Loucy (cell line): Measurements from ENCODE around the gene ACER2.

Experiments used
- EZH2phosphoT487 ChIP-seq: fragments of 200-600 bp; IDR thresholded peaks from 2 replicates; pipeline ENCODE4 v1.6.1; 2018; ENCODE audit warnings: antibody characterized with exemption, mild to moderate bottlenecking, moderate library complexity, borderline replicate concordance
- TF ChIP-seq, protein P1 (sequence below): fragments of 200-600 bp; sonication (generic); conservative IDR thresholded peaks from 2 replicates; pipeline ENCODE4 v1.5.1; 2014; ENCODE audit warnings: mild to moderate bottlenecking, antibody characterized with exemption, low read length

DNA sequence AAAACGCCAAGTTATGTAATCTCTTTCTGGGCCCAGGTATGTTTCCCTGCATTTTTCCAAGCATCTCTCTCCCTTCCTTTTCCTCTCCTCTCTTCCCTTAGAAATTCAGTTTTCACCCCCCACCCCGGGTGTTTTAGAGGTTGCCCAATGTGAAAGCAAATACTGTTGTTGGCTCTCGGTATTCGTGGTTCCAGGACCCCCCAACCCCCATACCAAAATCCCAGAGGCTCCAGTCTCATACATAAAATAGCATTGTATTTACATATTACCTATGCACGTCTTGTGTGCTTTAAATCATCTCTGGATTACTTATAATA is 48.8 kb downstream of the ACER2 start:
- TF ChIP-seq, protein P1, sequence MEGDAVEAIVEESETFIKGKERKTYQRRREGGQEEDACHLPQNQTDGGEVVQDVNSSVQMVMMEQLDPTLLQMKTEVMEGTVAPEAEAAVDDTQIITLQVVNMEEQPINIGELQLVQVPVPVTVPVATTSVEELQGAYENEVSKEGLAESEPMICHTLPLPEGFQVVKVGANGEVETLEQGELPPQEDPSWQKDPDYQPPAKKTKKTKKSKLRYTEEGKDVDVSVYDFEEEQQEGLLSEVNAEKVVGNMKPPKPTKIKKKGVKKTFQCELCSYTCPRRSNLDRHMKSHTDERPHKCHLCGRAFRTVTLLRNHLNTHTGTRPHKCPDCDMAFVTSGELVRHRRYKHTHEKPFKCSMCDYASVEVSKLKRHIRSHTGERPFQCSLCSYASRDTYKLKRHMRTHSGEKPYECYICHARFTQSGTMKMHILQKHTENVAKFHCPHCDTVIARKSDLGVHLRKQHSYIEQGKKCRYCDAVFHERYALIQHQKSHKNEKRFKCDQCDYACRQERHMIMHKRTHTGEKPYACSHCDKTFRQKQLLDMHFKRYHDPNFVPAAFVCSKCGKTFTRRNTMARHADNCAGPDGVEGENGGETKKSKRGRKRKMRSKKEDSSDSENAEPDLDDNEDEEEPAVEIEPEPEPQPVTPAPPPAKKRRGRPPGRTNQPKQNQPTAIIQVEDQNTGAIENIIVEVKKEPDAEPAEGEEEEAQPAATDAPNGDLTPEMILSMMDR, result peak; percentile 22; the same call in 1 of the 2 replicates
- no peak for TF ChIP-seq EZH2phosphoT487
